Neutrophil (primary cell): Measurements from ENCODE around the gene ARHGEF7.

Experiments
- H3K27ac ChIP-seq: fragments of 200-600 bp; sonication (generic); 2 replicates; pipeline ENCODE4 v1.5.1; 2016; ENCODE audit warnings: mild to moderate bottlenecking, moderate library complexity
- H3K27me3 ChIP-seq: fragments of 200-600 bp; sonication (generic); 2 replicates; pipeline ENCODE4 v1.6.0; 2016; ENCODE audit warnings: mild to moderate bottlenecking
- H3K36me3 ChIP-seq: fragments of 200-600 bp; sonication (generic); 2 replicates; pipeline ENCODE4 v1.5.1; 2017
- H3K4me1 ChIP-seq, 2 experiments: fragments of 200-600 bp in 1 of 2; sonication (generic) in 1 of 2; 1 replicate in 1 of 2; 2 replicates in 1 of 2; pipeline versions ENCODE4 v1.5.1 to v1.6.1; 2013 to 2016; ENCODE audit warnings: low read depth in 1 of 2, low read length in 1 of 2, mild to moderate bottlenecking in 1 of 2, moderate library complexity in 1 of 2; ENCODE audit not compliant: control insufficient read depth in 1 of 2, insufficient read depth in 1 of 2
- H3K4me3 ChIP-seq, 2 experiments: fragments of 200-600 bp in 1 of 2; sonication (generic) in 1 of 2; 1 replicate in 1 of 2; 2 replicates in 1 of 2; pipeline ENCODE4 v1.5.1; 2013 to 2016; ENCODE audit warnings: low read depth in 1 of 2, low read length in 1 of 2, mild to moderate bottlenecking in 1 of 2, moderate library complexity in 1 of 2
- H3K9me3 ChIP-seq: fragments of 200-600 bp; sonication (generic); 2 replicates; pipeline ENCODE4 v1.5.1; 2016
- TF ChIP-seq, protein P1 (sequence below): fragments of 200-600 bp; sonication (generic); IDR thresholded peaks from 2 replicates; pipeline ENCODE4 v1.5.1; 2016; ENCODE audit warnings: antibody characterized with exemption

ARHGEF7 gene

DNA sequence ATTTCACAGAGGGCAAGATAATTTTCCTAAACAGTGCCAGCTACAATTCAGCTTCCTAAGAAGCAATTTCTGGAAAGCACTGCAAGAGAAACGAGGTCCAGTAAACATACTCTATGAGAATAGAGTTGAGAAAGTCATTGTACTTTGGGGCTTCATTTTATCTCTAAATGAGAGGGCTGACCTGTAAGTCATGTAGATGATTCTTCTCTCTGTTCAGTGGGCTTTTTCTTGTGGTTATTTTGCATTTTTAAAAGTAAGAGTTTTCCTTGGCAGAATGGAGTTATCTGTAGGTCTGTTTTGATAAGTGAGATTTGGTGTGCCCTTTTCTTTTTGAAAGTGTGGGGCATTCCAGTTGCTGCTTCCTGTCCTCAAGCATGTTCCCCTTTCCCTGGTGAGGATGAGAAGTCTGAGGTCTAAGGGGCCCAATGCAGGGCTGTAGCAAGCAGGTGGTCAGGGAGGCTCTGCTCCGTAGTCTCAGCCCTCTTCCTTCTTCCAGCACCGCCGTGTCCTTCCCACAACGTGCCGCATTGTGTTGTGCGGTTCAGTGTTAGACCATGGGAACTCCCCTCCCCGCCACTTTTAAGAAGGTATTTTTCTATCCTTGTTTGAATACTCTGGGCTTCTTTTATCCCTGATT is 86.3 kb downstream of the ARHGEF7 start:
- no peak overlapping the region for H3K27ac ChIP-seq
- H3K27me3 ChIP-seq = no peaks in the 10 kb centered on the region
- no peak overlapping the region for H3K4me3 ChIP-seq
- H3K9me3 ChIP-seq = no peaks in the 10 kb centered on the region
- peaks cover 16 to 18% of the 10 kb centered on the region in 2 experiments for H3K4me1 ChIP-seq
- H3K36me3 ChIP-seq = peaks cover 4% of the 10 kb centered on the region
- TF ChIP-seq, protein P1, sequence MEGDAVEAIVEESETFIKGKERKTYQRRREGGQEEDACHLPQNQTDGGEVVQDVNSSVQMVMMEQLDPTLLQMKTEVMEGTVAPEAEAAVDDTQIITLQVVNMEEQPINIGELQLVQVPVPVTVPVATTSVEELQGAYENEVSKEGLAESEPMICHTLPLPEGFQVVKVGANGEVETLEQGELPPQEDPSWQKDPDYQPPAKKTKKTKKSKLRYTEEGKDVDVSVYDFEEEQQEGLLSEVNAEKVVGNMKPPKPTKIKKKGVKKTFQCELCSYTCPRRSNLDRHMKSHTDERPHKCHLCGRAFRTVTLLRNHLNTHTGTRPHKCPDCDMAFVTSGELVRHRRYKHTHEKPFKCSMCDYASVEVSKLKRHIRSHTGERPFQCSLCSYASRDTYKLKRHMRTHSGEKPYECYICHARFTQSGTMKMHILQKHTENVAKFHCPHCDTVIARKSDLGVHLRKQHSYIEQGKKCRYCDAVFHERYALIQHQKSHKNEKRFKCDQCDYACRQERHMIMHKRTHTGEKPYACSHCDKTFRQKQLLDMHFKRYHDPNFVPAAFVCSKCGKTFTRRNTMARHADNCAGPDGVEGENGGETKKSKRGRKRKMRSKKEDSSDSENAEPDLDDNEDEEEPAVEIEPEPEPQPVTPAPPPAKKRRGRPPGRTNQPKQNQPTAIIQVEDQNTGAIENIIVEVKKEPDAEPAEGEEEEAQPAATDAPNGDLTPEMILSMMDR = no peak

DNA sequence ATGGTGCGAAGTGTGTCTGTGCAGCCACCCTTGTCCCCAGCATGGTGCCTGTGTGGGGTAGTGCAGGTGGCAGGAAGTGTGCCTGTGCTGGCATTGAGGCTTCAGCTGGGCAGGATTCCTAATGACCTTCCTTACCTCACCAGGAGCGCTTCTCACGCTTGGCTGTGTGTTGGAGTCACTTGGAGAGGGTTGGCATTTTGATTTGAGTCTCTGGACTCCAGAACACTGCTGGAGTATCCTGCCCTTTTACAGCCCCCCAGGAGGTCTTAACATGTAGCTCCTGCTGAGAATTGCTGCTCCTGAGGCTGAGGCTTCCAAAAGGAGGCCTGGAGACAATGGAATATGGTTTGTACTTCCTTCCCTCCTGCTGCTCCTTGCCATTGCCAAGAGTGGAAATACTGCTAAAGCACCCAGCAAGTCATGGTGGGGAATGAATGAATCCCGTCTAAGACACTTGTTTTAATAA is 87.1 kb downstream of the ARHGEF7 start:
- H3K4me1 ChIP-seq = peaks cover 16 to 18% of the 10 kb centered on the region in 2 experiments
- TF ChIP-seq, protein P1 = no peak
- no peaks in the 10 kb centered on the region for H3K27me3 ChIP-seq
- no peaks in the 10 kb centered on the region for H3K9me3 ChIP-seq
- no peak overlapping the region for H3K4me3 ChIP-seq
- peaks cover 7% of the 10 kb centered on the region for H3K36me3 ChIP-seq
- H3K27ac ChIP-seq = no peak overlapping the region

DNA sequence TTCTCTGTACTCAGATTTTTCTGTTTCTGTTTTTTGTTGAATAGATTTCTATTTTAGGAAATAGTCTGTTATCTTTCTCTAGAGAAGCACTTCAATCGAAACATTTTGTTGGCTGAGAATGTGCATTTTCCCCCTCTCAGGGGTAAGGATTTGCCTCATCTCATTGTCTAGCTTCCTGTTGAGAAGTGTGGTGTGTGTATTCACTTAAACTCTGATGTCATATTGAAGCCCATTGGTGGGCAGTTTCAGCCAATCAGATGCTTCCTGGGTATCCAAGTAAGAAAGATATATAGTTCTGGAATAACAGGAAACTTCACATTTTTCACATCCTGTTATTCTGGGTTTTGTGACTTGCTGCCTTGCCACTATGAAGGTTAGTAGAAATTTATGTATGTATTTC is 87.6 kb downstream of the ARHGEF7 start:
- TF ChIP-seq, protein P1 = no peak
- peaks cover 8% of the 10 kb centered on the region for H3K36me3 ChIP-seq
- H3K4me3 ChIP-seq = no peak overlapping the region
- H3K27ac ChIP-seq = no peak overlapping the region
- H3K27me3 ChIP-seq = no peaks in the 10 kb centered on the region
- H3K9me3 ChIP-seq = no peaks in the 10 kb centered on the region
- peaks cover 16 to 18% of the 10 kb centered on the region in 2 experiments for H3K4me1 ChIP-seq

DNA sequence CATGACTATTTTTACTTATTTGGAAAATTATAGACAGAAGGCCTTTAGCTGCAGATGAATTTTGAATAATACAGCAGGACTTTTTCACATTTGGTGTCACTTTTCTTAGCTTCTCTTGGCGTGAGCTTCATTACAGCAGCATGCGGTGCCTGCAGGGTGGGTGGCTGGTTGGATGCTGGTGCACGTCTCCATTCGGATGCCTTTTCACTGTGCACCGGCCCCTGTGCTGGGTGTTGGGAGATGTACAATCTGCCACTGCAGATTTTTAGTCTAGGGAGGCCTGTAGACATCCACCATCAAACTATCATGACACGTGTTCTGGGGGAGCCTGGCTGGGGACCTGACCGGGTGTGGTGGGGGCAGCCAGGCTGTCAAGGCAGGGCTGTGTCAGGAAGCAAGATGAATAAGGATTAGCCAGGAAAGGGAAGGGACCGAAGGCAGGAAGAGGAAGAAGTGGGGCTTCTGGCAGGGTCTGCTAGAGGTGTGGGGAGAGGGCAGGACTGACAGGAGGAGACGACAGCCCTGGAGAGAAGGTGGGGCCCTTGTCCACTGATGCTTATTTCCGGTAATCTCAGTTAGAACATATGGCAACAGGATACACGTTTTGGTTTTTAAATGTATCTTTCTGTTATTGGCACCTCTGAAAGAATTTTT is 88.8 kb downstream of the ARHGEF7 start:
- no peak overlapping the region for H3K27ac ChIP-seq
- no peak overlapping the region for H3K4me3 ChIP-seq
- H3K27me3 ChIP-seq = no peaks in the 10 kb centered on the region
- peaks cover 8% of the 10 kb centered on the region for H3K36me3 ChIP-seq
- TF ChIP-seq, protein P1 = no peak
- peaks cover 16 to 18% of the 10 kb centered on the region in 2 experiments for H3K4me1 ChIP-seq
- no peaks in the 10 kb centered on the region for H3K9me3 ChIP-seq

DNA sequence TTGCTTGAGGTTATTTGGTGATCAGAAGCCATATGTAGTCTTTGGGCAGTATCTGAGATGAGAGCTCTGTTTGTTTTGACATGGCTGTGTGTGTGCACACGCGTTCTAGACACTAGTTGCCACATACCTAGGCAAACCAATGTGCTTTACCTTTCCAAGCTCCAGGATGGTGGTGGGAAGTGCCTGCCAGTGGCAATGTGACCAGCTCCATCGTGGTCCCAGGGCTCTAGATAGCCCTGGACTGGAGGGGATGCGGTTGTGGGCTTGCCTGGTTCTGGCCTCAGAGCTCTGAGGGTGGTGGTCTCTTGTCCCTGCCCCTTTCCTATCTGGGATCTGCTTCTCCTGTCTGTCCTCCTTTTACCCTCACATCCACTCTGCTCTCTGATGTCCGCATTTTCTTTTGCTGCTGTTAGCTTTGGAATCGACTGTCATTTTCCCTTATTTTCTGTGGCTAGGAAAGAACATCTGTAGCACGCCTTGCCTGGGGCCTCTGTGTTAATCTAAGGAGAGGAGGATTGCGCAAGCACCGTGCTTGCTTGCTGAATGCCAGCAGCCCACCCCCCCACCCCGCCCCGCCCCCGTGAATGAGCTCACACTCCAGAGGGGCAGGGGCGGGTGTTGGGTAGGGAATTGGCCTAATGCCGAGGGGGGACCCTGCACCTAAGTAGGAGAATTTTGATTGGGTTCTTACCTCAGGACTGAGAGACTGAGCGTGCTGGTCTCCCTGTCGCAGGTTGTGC is 89.5 kb downstream of the ARHGEF7 start:
- Histone ChIP-seq H3K4me1 (peaks cover 16 to 18% of the 10 kb centered on the region in 2 experiments), H3K4me3 (no peak overlapping the region), H3K36me3 (peaks cover 8% of the 10 kb centered on the region), H3K27ac (no peak overlapping the region), H3K9me3 (no peaks in the 10 kb centered on the region), H3K27me3 (no peaks in the 10 kb centered on the region)
- TF ChIP-seq, protein P1 = no peak
